Heart left ventricle (tissue), 16 donors: Measurements from ENCODE around the gene DCLK1. TPM values are rescaled to one million over a fixed set of nuclear protein-coding genes. Genes with fewer than 3 reads are reported as not detected.

Source experiments
- ATAC-seq, 4 donors: fragments of 200-7000 bp; cut with Tn5 transposase; one replicate each; pipeline ENCODE4 v1.9.1; 2020 to 2022; ENCODE audit warnings: moderate library complexity in 4 of 4, mild to moderate bottlenecking in 3 of 4, moderate number of reproducible peaks in 1 of 4
- DNase-seq, 5 donors: peaks; one replicate each; pipeline ENCODE4 v3.0.0-alpha.2; 2020
- H3K27ac ChIP-seq, 12 donors: fragments of 200-600 bp; sonication (generic) in 4 of 12; one replicate each; pipeline versions ENCODE4 v1.5.0 to v1.8.0; 2016 to 2022; ENCODE audit warnings: mild to moderate bottlenecking in 2 of 12
- H3K27me3 ChIP-seq, 9 donors: fragments of 200-600 bp; sonication (generic) in 2 of 9; one replicate each; pipeline versions ENCODE4 v1.5.1 to v1.8.0; 2016 to 2022; ENCODE audit warnings: mild to moderate bottlenecking in 3 of 9
- H3K36me3 ChIP-seq, 9 donors: fragments of 200-600 bp; sonication (generic) in 2 of 9; one replicate each; pipeline versions ENCODE4 v1.5.0 to v1.8.0; 2018 to 2022; ENCODE audit warnings: mild to moderate bottlenecking in 2 of 9
- H3K4me1 ChIP-seq, 12 donors: fragments of 200-600 bp; sonication (generic) in 4 of 12; one replicate each; pipeline versions ENCODE4 v1.5.0 to v1.8.0; 2016 to 2022; ENCODE audit warnings: mild to moderate bottlenecking in 3 of 12
- H3K4me3 ChIP-seq, 12 donors: fragments of 200-600 bp; sonication (generic) in 4 of 12; one replicate each; pipeline versions ENCODE4 v1.5.0 to v1.8.0; 2017 to 2022; ENCODE audit warnings: mild to moderate bottlenecking in 9 of 12, moderate library complexity in 4 of 12
- H3K9me3 ChIP-seq, 12 donors: fragments of 200-600 bp; sonication (generic) in 4 of 12; one replicate each; pipeline versions ENCODE4 v1.5.0 to v1.8.0; 2016 to 2022; ENCODE audit warnings: mild to moderate bottlenecking in 1 of 12
- CTCF ChIP-seq, 12 donors: fragments of 200-600 bp; sonication (generic) in 4 of 12; IDR thresholded peaks; one replicate each; pipeline versions ENCODE4 v1.5.0 to v1.8.0; 2018 to 2022; ENCODE audit warnings: antibody characterized with exemption in 12 of 12, mild to moderate bottlenecking in 5 of 12
- POLR2A ChIP-seq, 2 donors: fragments of 450-650 bp; IDR thresholded peaks; one replicate each; pipeline ENCODE4 v1.6.1; 2017; ENCODE audit warnings: antibody characterized with exemption in 2 of 2, mild to moderate bottlenecking in 2 of 2, moderate library complexity in 2 of 2
- WGBS, 4 donors: extraction: QIAGEN DNeasy Blood & Tissue Kit in 2 of 4; methylation state at CpG; one replicate each; pipeline versions ENCODE4 v1.1.5 to v1.1.7; 2013 to 2018; 5-methylcytosine and 5-hydroxymethylcytosine counted together
- intact Hi-C, 10 donors: fragments of 100-400 bp; cut with DNase I; formaldehyde crosslinking; loops; one replicate each; pipeline versions ENCODE4 v1.11.1 to v1.14.2; 2022
- polyA plus RNA-seq, 2 donors: library from polyadenylated mRNA; stranded (reverse); fragments of 200-250 nt; gene quantifications; one replicate each; pipeline ENCODE4 v1.2.3, GENCODE V29; 2013
- total RNA-seq, 9 donors: library from RNA; depleted of rRNA in 2 of 9; stranded (reverse); fragments of >200 nt in 2 of 9; fragmentation: NEBNext Ultra II Directional in 3 of 9; extraction: Animal tissue kit (Norgen Biotek cat#: 25700) in 3 of 9; gene quantifications; one replicate each; pipeline versions ENCODE4 v1.1.0 to v1.2.4, GENCODE V29; 2016 to 2023
- donor health status: ischemic (EF 13 %, LVEDD 7.1; RV severe dilation, severe dysfunction).
- donor health status: healthy with polysubstance abuse.
- donor health status: DM: no; HTN: yes; CAD: no.
- donor health status: DM: no; HTN: no; CAD: no.
- donor health status: ischemic (EF 25% LVEDD 6.9; RV normal size, moderate dysfunction).
- donor health status: ischemic (EF 25% LVEDD 5.7; RV mildly dilated, moderate dysfunction).
- donor health status: healthy.
- donor health status: DM: yes; HTN: yes; CAD: no.
- donor health status: ischemic (EF 35%, LVEDD 5.7; RV mildly dilated, moderate dysfunction).
- donor health status: nonischemic (EF 11% LVEDD 7.7; RV severe dilation, severe dysfunction).
- donor health status: DM: yes; HTN: yes; CAD: no.
- donor health status: PGD.
- donor health status: ischemic (EF 29% LVEDD 5.4; RV normal size, mild dysfunction).
- donor health status: nonischemic (EF 23%, LVEDD 6.1; RV moderate dilation, normal function).

DCLK1 gene
- total and polyA plus RNA-seq, 11 donors, result 3.4 to 15.9 (median 11.2) TPM

- ATAC-seq, result no peak
- intact Hi-C loops, result loop anchor here in 1 of 10 donors (5.0 kb wide), 1 partner anchor 153 kb away; no protein-coding TSS in a partner anchor
- no peak for DNase-seq
- H3K9me3 ChIP-seq, result no peaks in the 10 kb centered on the region
- H3K27ac ChIP-seq, result no peak overlapping the region
- no peaks in the 10 kb centered on the region for H3K36me3 ChIP-seq
- H3K4me3 ChIP-seq, result peak overlapping the region; percentile 29 to 88 (median 57)
- TF ChIP-seq CTCF (IDR thresholded peaks at IDR 0.05) (no peak), POLR2A (IDR thresholded peaks at IDR 0.05) (no peak)
- H3K27me3 ChIP-seq, result peaks cover 0 to 12% (median 0%) of the 10 kb centered on the region in 9 donors
- peaks cover 0 to 33% (median 10%) of the 10 kb centered on the region in 12 donors for H3K4me1 ChIP-seq
- 18 to 38% (median 24%) methylated on average over 13 of the region's 13 CpGs for WGBS, 4 donors
Observed at GRCh38 chr13:36130193-36130551, 1.0 kb downstream of the DCLK1 start.

GRCh38 chr13:36129539-36129938 is 1.6 kb downstream of the DCLK1 start:
- ATAC-seq (no peak), DNase-seq (no peak)
- WGBS, 4 donors, result 86 to 97% (median 92%) methylated on average over 4 of the region's 4 CpGs
- intact Hi-C loops, result loop anchor here in 2 of 10 donors (10.0 kb wide), 2 partner anchors 145 kb away; no protein-coding TSS in a partner anchor
- Histone ChIP-seq H3K27me3 (peaks cover 0 to 12% (median 0%) of the 10 kb centered on the region in 9 donors), H3K36me3 (no peaks in the 10 kb centered on the region), H3K9me3 (no peaks in the 10 kb centered on the region), H3K4me1 (peaks cover 0 to 36% (median 10%) of the 10 kb centered on the region in 12 donors), H3K27ac (no peak overlapping the region), H3K4me3 (peak overlapping the region in 4 of 12 donors; percentile 54 to 88 (median 68))
- TF ChIP-seq CTCF (IDR thresholded peaks at IDR 0.05), result no peak
- TF ChIP-seq POLR2A (IDR thresholded peaks at IDR 0.05), result no peak

- TF ChIP-seq POLR2A (IDR thresholded peaks at IDR 0.05) (no peak), CTCF (IDR thresholded peaks at IDR 0.05) (no peak)
- Histone ChIP-seq H3K27ac (no peak overlapping the region), H3K9me3 (no peaks in the 10 kb centered on the region), H3K4me1 (peaks cover 0 to 25% (median 8%) of the 10 kb centered on the region in 12 donors), H3K27me3 (peaks cover 0 to 6% (median 0%) of the 10 kb centered on the region in 9 donors), H3K36me3 (no peaks in the 10 kb centered on the region), H3K4me3 (no peak overlapping the region)
- intact Hi-C loops, result loop anchor here in 2 of 10 donors (10.0 kb wide), 2 partner anchors 142 to 148 kb away; no protein-coding TSS in a partner anchor
- ATAC-seq (no peak), DNase-seq (no peak)
- WGBS, 4 donors, result 81 to 86% (median 84%) methylated on average over 3 of the region's 3 CpGs
Observed at GRCh38 chr13:36126491-36126890, 4.7 kb downstream of the DCLK1 start.

- no peak overlapping the region for H3K4me3 ChIP-seq
- no peak overlapping the region for H3K27ac ChIP-seq
- H3K36me3 ChIP-seq, result peaks cover 0 to 3% (median 0%) of the 10 kb centered on the region in 9 donors
- intact Hi-C loops, result loop anchor here in 2 of 10 donors (10.0 kb wide), 2 partner anchors 141 to 149 kb away; no protein-coding TSS in a partner anchor
- TF ChIP-seq CTCF (IDR thresholded peaks at IDR 0.05), result no peak
- no peak for TF ChIP-seq POLR2A (IDR thresholded peaks at IDR 0.05)
- H3K27me3 ChIP-seq, result peaks cover 0 to 6% (median 0%) of the 10 kb centered on the region in 9 donors
- DNase-seq, result no peak
- ATAC-seq, result no peak
- 83 to 88% (median 86%) methylated on average over 28 of the region's 28 CpGs for WGBS, 4 donors
- H3K4me1 ChIP-seq, result peaks cover 0 to 23% (median 7%) of the 10 kb centered on the region in 12 donors
- no peaks in the 10 kb centered on the region for H3K9me3 ChIP-seq
Observed at GRCh38 chr13:36125841-36126240, 5.3 kb downstream of the DCLK1 start.
